PC-3 (cell line): ENCODE results near the gene PLXDC1. TPM values are rescaled to one million over a fixed set of nuclear protein-coding genes. Genes with fewer than 3 reads are reported as not detected.

Experiments
- ATAC-seq: fragments of 200-7000 bp; cut with Tn5 transposase; 2 replicates; pipeline ENCODE4 v1.9.1; 2020; ENCODE audit warnings: mild to moderate bottlenecking, moderate library complexity
- Bru-seq: library from RNA; stranded (reverse); fragments of 400-500 nt; gene quantifications from one replicate; lab custom pipeline; 2021; lab: Mats Ljungman, UMichigan
- BruChase-seq, 2 experiments: library from RNA; stranded (reverse); fragments of 400-500 nt; gene quantifications; one replicate each; lab custom pipeline; 2021; lab: Mats Ljungman, UMichigan
- BruUV-seq: library from RNA; stranded (reverse); fragments of 400-500 nt; replicated peaks from 2 replicates; lab custom pipeline; 2021; lab: Mats Ljungman, UMichigan
- CTCF ChIA-PET: fragments of 300-600 bp; sonication (Branson Sonifier 250); formaldehyde crosslinking; loops from one replicate; lab custom pipeline; 2022; ENCODE audit warnings: antibody characterized with exemption; lab: Charles Lee
- POLR2A ChIA-PET: fragments of 300-600 bp; sonication (Branson Sonifier 250); formaldehyde crosslinking; loops from one replicate; lab custom pipeline; 2022; ENCODE audit warnings: antibody characterized with exemption; ENCODE audit not compliant: unreplicated experiment; lab: Charles Lee
- DNase-seq: peaks from one replicate; pipeline ENCODE4 v3.0.0-alpha.2; 2015
- H2AFZ ChIP-seq: fragments of 300-600 bp; sonication (generic); 2 replicates; pipeline ENCODE4 v1.6.0; 2016; ENCODE audit warnings: antibody characterized with exemption, low read length
- H3F3A ChIP-seq: fragments of 300-600 bp; sonication (generic); one replicate; pipeline ENCODE4 v1.6.0; 2017; ENCODE audit warnings: antibody characterized with exemption, low read length, control low read depth, mild to moderate bottlenecking; ENCODE audit not compliant: unreplicated experiment
- H3K27ac ChIP-seq: fragments of 300-600 bp; sonication (generic); 2 replicates; pipeline ENCODE4 v1.5.1; 2016; ENCODE audit warnings: mild to moderate bottlenecking, low read length
- H3K27me3 ChIP-seq: fragments of 300-600 bp; sonication (generic); 2 replicates; pipeline ENCODE4 v1.6.1; 2016; ENCODE audit warnings: low read length, mixed read lengths
- H3K36me3 ChIP-seq: fragments of 300-600 bp; sonication (generic); 2 replicates; pipeline ENCODE4 v1.6.1; 2016; ENCODE audit warnings: low read depth, mixed run types, low read length, mixed read lengths
- H3K4me1 ChIP-seq: fragments of 300-600 bp; sonication (generic); 2 replicates; pipeline ENCODE4 v1.5.1; 2016; ENCODE audit warnings: low read length; ENCODE audit not compliant: insufficient read depth
- H3K4me2 ChIP-seq: fragments of 300-600 bp; sonication (generic); 2 replicates; pipeline ENCODE4 v1.6.0; 2016; ENCODE audit warnings: low read length
- H3K4me3 ChIP-seq: fragments of 300-600 bp; sonication (generic); 2 replicates; pipeline ENCODE4 v1.5.1; 2016; ENCODE audit warnings: mild to moderate bottlenecking, low read length, mixed read lengths
- H3K79me2 ChIP-seq: fragments of 300-600 bp; sonication (generic); 2 replicates; pipeline ENCODE4 v1.6.1; 2017; ENCODE audit warnings: low read length, mixed read lengths
- H3K9ac ChIP-seq: fragments of 300-600 bp; sonication (generic); 2 replicates; pipeline ENCODE4 v1.6.0; 2016; ENCODE audit warnings: mild to moderate bottlenecking, low read length
- H3K9me2 ChIP-seq: fragments of 300-600 bp; sonication (generic); replicated peaks from 2 replicates; pipeline ENCODE4 v1.6.1; 2016; ENCODE audit warnings: mixed run types, low read length, mixed read lengths
- H3K9me3 ChIP-seq: fragments of 300-600 bp; sonication (generic); 2 replicates; pipeline ENCODE4 v1.6.1; 2016; ENCODE audit warnings: low read length, mixed read lengths
- H4K20me1 ChIP-seq: fragments of 300-600 bp; sonication (generic); 2 replicates; pipeline ENCODE4 v1.6.1; 2016; ENCODE audit warnings: low read length, mixed read lengths
- CTCF ChIP-seq: fragments of 300-600 bp; sonication (generic); conservative IDR thresholded peaks from 2 replicates; pipeline ENCODE4 v1.5.1; 2017; ENCODE audit warnings: antibody characterized with exemption, low read depth, mild to moderate bottlenecking, low read length
- EZH2 ChIP-seq: fragments of 300-600 bp; sonication (generic); IDR thresholded peaks from one replicate; pipeline ENCODE4 v1.6.1; 2017; ENCODE audit warnings: antibody characterized with exemption, mild to moderate bottlenecking, low read length; ENCODE audit not compliant: unreplicated experiment
- EZH2phosphoT487 ChIP-seq: fragments of 300-600 bp; sonication (generic); IDR thresholded peaks from 2 replicates; pipeline ENCODE4 v1.6.1; 2018; ENCODE audit warnings: mild to moderate bottlenecking, antibody characterized with exemption, low read length, borderline replicate concordance
- intact Hi-C: fragments of 100-400 bp; cut with micrococcal nuclease; formaldehyde crosslinking; loops from 2 replicates; pipeline ENCODE4 v1.9.0; 2023
- long read RNA-seq: library from polyadenylated mRNA; unstranded; transcript quantifications from one replicate; pipeline ENCODE4 v2.0.0, GENCODE V29; 2021; ENCODE audit not compliant: unreplicated experiment
- total RNA-seq: library from RNA; depleted of rRNA; stranded (reverse); fragments of >200 nt; gene quantifications from 2 replicates; pipeline ENCODE4 v1.2.3, GENCODE V29; 2014; rRNA removed

The PLXDC1 gene
- total RNA-seq (not detected in 2 replicates), Bru-seq, nascent RNA (percentile 7 among the genes with signal in this experiment), BruChase-seq, experiment 1, labeled RNA remaining after a 6-hour chase (percentile 6 among the genes with signal in this experiment), BruChase-seq, experiment 2, labeled RNA remaining after a 2-hour chase (percentile 5 among the genes with signal in this experiment)
- long read RNA-seq, partial matches to known transcripts: 0 of 5 reads
- long read RNA-seq, other reads (novel, unspliced or antisense): 5 of 5 reads

GRCh38 chr17:39151150-39151942, at the start of gene PLXDC1:
Gene PLXDC1, minus strand, starts transcription at chr17:39151637. Its CDS starts 200 bp downstream, at chr17:39151437.
- Histone ChIP-seq H3K4me3 (peak within 1 kb of the TSS; percentile 90), H3K27me3 (peaks cover 6% of the 10 kb centered on the region; the same call in 1 of the 2 replicates), H3K79me2 (no peaks in the 10 kb centered on the region), H3F3A (no peaks in the 10 kb centered on the region), H4K20me1 (no peaks in the 10 kb centered on the region), H3K9me2 (no peaks in the 10 kb centered on the region), H3K36me3 (no peaks in the 10 kb centered on the region), H3K27ac (no peak within 1 kb of the TSS), H2AFZ (peak within 1 kb of the TSS; percentile 95), H3K4me1 (peaks cover 7% of the 10 kb centered on the region), H3K4me2 (peak within 1 kb of the TSS; percentile 97), H3K9me3 (no peaks in the 10 kb centered on the region), H3K9ac (no peak within 1 kb of the TSS; the same call in 1 of the 2 replicates)
- ChIA-PET CTCF (interaction anchor here (0.6 to 0.7 kb wide), 2 partner anchors 80 to 466 kb away, joined by 5 to 6 read pairs; no protein-coding TSS in a partner anchor), POLR2A (no interaction called here)
- TF ChIP-seq EZH2phosphoT487 (no peak), EZH2 (no peak), CTCF (no peak)
- BruUV-seq: no TSS peak
- intact Hi-C loops: no loop called here
- no peak for DNase-seq
- no peak for ATAC-seq

DNA sequence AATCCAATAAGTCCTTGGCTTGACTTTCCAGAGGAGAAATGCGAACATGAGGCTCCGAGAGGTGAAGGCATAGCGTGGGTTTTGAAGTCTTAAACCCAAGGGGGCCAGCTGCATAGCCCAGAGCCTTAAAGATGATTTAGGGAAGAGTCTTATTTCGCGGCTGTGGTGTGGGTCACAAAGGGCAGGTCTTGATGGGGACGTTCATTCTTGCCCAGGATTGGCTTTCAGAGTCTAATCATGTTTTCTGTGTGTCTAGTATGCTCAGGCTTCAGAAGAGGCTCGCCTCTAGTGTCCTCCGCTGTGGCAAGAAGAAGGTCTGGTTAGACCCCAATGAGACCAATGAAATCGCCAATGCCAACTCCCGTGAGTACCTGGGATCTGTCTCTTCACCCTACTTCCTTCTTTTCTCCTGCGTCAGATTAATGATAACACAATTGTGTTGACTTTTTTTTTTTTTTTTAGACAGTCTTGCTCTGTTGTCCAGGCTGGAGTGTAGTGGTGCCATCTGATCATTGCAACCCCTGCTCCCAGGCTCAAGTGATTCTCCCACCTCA, 49.6 kb upstream of the PLXDC1 start:
- TF ChIP-seq EZH2phosphoT487 (no peak), CTCF (no peak), EZH2 (no peak)
- POLR2A ChIA-PET: interaction anchor here (0.6 kb wide), 1 partner anchor 213 kb away, joined by 5 read pairs; no protein-coding TSS in a partner anchor
- CTCF ChIA-PET: no interaction called here
- Histone ChIP-seq H3K36me3 (peaks cover 29% of the 10 kb centered on the region), H3K27ac (peak overlapping the region; percentile 94), H3K9ac (peak overlapping the region; percentile 99), H3K4me2 (peak overlapping the region; percentile 88), H3K9me3 (no peaks in the 10 kb centered on the region), H3K79me2 (peaks cover 35% of the 10 kb centered on the region), H3K9me2 (no peaks in the 10 kb centered on the region), H3F3A (no peaks in the 10 kb centered on the region), H4K20me1 (peaks cover 23% of the 10 kb centered on the region), H3K27me3 (no peaks in the 10 kb centered on the region), H3K4me3 (peak overlapping the region; percentile 93), H2AFZ (no peak overlapping the region), H3K4me1 (peaks cover 24% of the 10 kb centered on the region; the same call in 1 of the 2 replicates)
- ATAC-seq (no peak), DNase-seq (no peak)
- intact Hi-C loops: no loop called here
- no TSS peak for BruUV-seq
